Neural cell (in vitro differentiated cells): ENCODE results near the gene GRID1. TPM values are rescaled to one million over a fixed set of nuclear protein-coding genes. Genes with fewer than 3 reads are reported as not detected.

Experiments used
- H2AFZ ChIP-seq: fragments of 200-600, 300-800 bp; sonication (generic), shearing (Covaris generic); 2 replicates; pipeline ENCODE4 v1.6.0; 2014; ENCODE audit warnings: low read depth, mild to moderate bottlenecking, antibody characterized with exemption, low read length, moderate library complexity
- H3F3A ChIP-seq: fragments of 200-600 bp; shearing (Covaris generic); 2 replicates; pipeline ENCODE4 v1.6.1; 2016; ENCODE audit warnings: mild to moderate bottlenecking, moderate library complexity, mixed read lengths, antibody characterized with exemption, low read length; ENCODE audit not compliant: insufficient read depth, poor library complexity, severe bottlenecking
- H3K27ac ChIP-seq: fragments of 200-600, 300-800 bp; sonication (generic), shearing (Covaris generic); 2 replicates; pipeline ENCODE4 v1.5.1; 2014; ENCODE audit warnings: mild to moderate bottlenecking, low read length, moderate library complexity
- H3K27me3 ChIP-seq: fragments of 300-800, 200-600 bp; sonication (generic), shearing (Covaris generic); 2 replicates; pipeline ENCODE4 v1.6.0; 2014; ENCODE audit warnings: mild to moderate bottlenecking, low read depth, low read length, moderate library complexity; ENCODE audit not compliant: insufficient read depth
- H3K36me3 ChIP-seq: fragments of 300-800, 200-600 bp; sonication (generic), shearing (Covaris generic); 2 replicates; pipeline ENCODE4 v1.5.1; 2014; ENCODE audit warnings: mild to moderate bottlenecking, antibody characterized with exemption, low read length, moderate library complexity; ENCODE audit not compliant: insufficient read depth
- H3K4me2 ChIP-seq: fragments of 300-800, 200-600 bp; sonication (generic), shearing (Covaris generic); 2 replicates; pipeline ENCODE4 v1.6.0; 2014; ENCODE audit warnings: mild to moderate bottlenecking, low read length
- H3K4me3 ChIP-seq: fragments of 300-800, 200-600 bp; sonication (generic), shearing (Covaris generic); 2 replicates; pipeline ENCODE4 v1.5.1; 2014; ENCODE audit warnings: mild to moderate bottlenecking, low read length, moderate library complexity
- H3K79me2 ChIP-seq: fragments of 200-600 bp; shearing (Covaris generic); replicated peaks from 2 replicates; pipeline ENCODE4 v1.6.0; 2014; ENCODE audit warnings: mild to moderate bottlenecking, low read length, moderate library complexity; ENCODE audit not compliant: insufficient read depth
- H3K9ac ChIP-seq: fragments of 300-800, 200-600 bp; sonication (generic), shearing (Covaris generic); 2 replicates; pipeline ENCODE4 v1.6.1; 2016; ENCODE audit warnings: mild to moderate bottlenecking, low read length, mixed read lengths
- H3K9me2 ChIP-seq: fragments of 200-600 bp; shearing (Covaris generic); 2 replicates; pipeline ENCODE4 v1.6.1; 2016; ENCODE audit warnings: mild to moderate bottlenecking, low read length, mixed read lengths; ENCODE audit not compliant: insufficient read depth
- H3K9me3 ChIP-seq: fragments of 200-600, 300-800 bp; sonication (generic), shearing (Covaris generic); 2 replicates; pipeline ENCODE4 v1.6.1; 2016; ENCODE audit warnings: mild to moderate bottlenecking, mixed run types, low read length, moderate library complexity, mixed read lengths
- H4K20me1 ChIP-seq: fragments of 200-600 bp; shearing (Covaris generic); 2 replicates; pipeline ENCODE4 v1.6.1; 2016; ENCODE audit warnings: mild to moderate bottlenecking, mixed run types; ENCODE audit not compliant: insufficient read depth
- CTCF ChIP-seq: fragments of 450-650 bp; IDR thresholded peaks from 2 replicates; pipeline ENCODE4 v1.5.1; 2014; ENCODE audit warnings: antibody characterized with exemption, mild to moderate bottlenecking, moderate library complexity; ENCODE audit not compliant: poor library complexity, severe bottlenecking
- EP300 ChIP-seq: fragments of 450-650 bp; conservative IDR thresholded peaks from 2 replicates; pipeline ENCODE4 v1.6.1; 2014; ENCODE audit warnings: antibody characterized with exemption, mild to moderate bottlenecking, moderate library complexity; ENCODE audit not compliant: poor library complexity, severe bottlenecking
- EZH2 ChIP-seq: fragments of 200-600, 300-800 bp; shearing (Covaris generic), sonication (generic); IDR thresholded peaks from 2 replicates; pipeline ENCODE4 v1.6.1; 2014; ENCODE audit warnings: antibody characterized with exemption, low read length, borderline replicate concordance, mild to moderate bottlenecking; ENCODE audit not compliant: insufficient read depth, poor library complexity, severe bottlenecking
- MXI1 ChIP-seq: fragments of 450-650 bp; conservative IDR thresholded peaks from 2 replicates; pipeline ENCODE4 v1.6.1; 2014; ENCODE audit warnings: antibody characterized with exemption, mild to moderate bottlenecking; ENCODE audit not compliant: poor library complexity, severe bottlenecking
- POLR2AphosphoS5 ChIP-seq: IDR thresholded peaks from 2 replicates; pipeline ENCODE4 v1.6.1; 2012
- RAD21 ChIP-seq: fragments of 450-650 bp; conservative IDR thresholded peaks from 2 replicates; pipeline ENCODE4 v1.6.1; 2014; ENCODE audit warnings: antibody characterized with exemption, mild to moderate bottlenecking, moderate library complexity
- REST ChIP-seq: IDR thresholded peaks from 2 replicates; pipeline ENCODE4 v1.6.1; 2012; ENCODE audit warnings: borderline replicate concordance
- SMC3 ChIP-seq: fragments of 450-650 bp; conservative IDR thresholded peaks from 2 replicates; pipeline ENCODE4 v1.6.1; 2014; ENCODE audit warnings: antibody characterized with exemption, mild to moderate bottlenecking, moderate library complexity; ENCODE audit not compliant: poor library complexity
- TAF1 ChIP-seq: IDR thresholded peaks from 2 replicates; pipeline ENCODE4 v1.6.1; 2012; ENCODE audit warnings: low read depth
- polyA plus RNA-seq: library from polyadenylated mRNA; depleted of rRNA; stranded (reverse); fragments of >200 nt; gene quantifications from 2 replicates; pipeline ENCODE4 v1.2.3, GENCODE V29; 2014

Gene GRID1
- polyA plus RNA-seq, 1 donor from 2014 or later = 7.3 TPM

- Histone ChIP-seq H3K4me2 (no peak overlapping the region), H3F3A (no peaks in the 10 kb centered on the region), H2AFZ (no peak overlapping the region), H3K9me3 (no peaks in the 10 kb centered on the region), H3K27ac (no peak overlapping the region), H3K9ac (no peak overlapping the region), H3K4me3 (no peak overlapping the region), H3K79me2 (no peaks in the 10 kb centered on the region), H4K20me1 (no peaks in the 10 kb centered on the region), H3K27me3 (no peaks in the 10 kb centered on the region), H3K9me2 (no peaks in the 10 kb centered on the region), H3K36me3 (no peaks in the 10 kb centered on the region)
- TF ChIP-seq SMC3 (no peak), EZH2 (no peak), RAD21 (no peak), MXI1 (no peak), EP300 (no peak), TAF1 (no peak), REST (no peak), POLR2AphosphoS5 (no peak), CTCF (no peak)
Observed at GRCh38 chr10:86223256-86223655, 143.3 kb downstream of the GRID1 start.

- Histone ChIP-seq H3K79me2 (no peaks in the 10 kb centered on the region), H3K4me3 (no peak overlapping the region), H4K20me1 (no peaks in the 10 kb centered on the region), H3K4me2 (no peak overlapping the region), H3K27me3 (no peaks in the 10 kb centered on the region), H3K9me3 (no peaks in the 10 kb centered on the region), H3F3A (no peaks in the 10 kb centered on the region), H3K27ac (no peak overlapping the region), H2AFZ (no peak overlapping the region), H3K36me3 (no peaks in the 10 kb centered on the region), H3K9me2 (no peaks in the 10 kb centered on the region), H3K9ac (no peak overlapping the region)
- TF ChIP-seq SMC3 (no peak), POLR2AphosphoS5 (no peak), MXI1 (no peak), CTCF (no peak), RAD21 (no peak), TAF1 (no peak), REST (no peak), EZH2 (no peak), EP300 (no peak)
Observed at GRCh38 chr10:86222687-86223086, 143.9 kb downstream of the GRID1 start.
